Neural cell (in vitro differentiated cells): ENCODE results near the gene PXDN.

ENCODE experiments used
- CTCF ChIP-seq: fragments of 450-650 bp; IDR thresholded peaks from 2 replicates; pipeline ENCODE4 v1.5.1; 2014; ENCODE audit warnings: antibody characterized with exemption, mild to moderate bottlenecking, moderate library complexity; ENCODE audit not compliant: poor library complexity, severe bottlenecking
- EZH2 ChIP-seq: fragments of 200-600, 300-800 bp; shearing (Covaris generic), sonication (generic); IDR thresholded peaks from 2 replicates; pipeline ENCODE4 v1.6.1; 2014; ENCODE audit warnings: antibody characterized with exemption, low read length, borderline replicate concordance, mild to moderate bottlenecking; ENCODE audit not compliant: insufficient read depth, poor library complexity, severe bottlenecking
- POLR2AphosphoS5 ChIP-seq: IDR thresholded peaks from 2 replicates; pipeline ENCODE4 v1.6.1; 2012
- RAD21 ChIP-seq: fragments of 450-650 bp; conservative IDR thresholded peaks from 2 replicates; pipeline ENCODE4 v1.6.1; 2014; ENCODE audit warnings: antibody characterized with exemption, mild to moderate bottlenecking, moderate library complexity
- REST ChIP-seq: IDR thresholded peaks from 2 replicates; pipeline ENCODE4 v1.6.1; 2012; ENCODE audit warnings: borderline replicate concordance
- SMC3 ChIP-seq: fragments of 450-650 bp; conservative IDR thresholded peaks from 2 replicates; pipeline ENCODE4 v1.6.1; 2014; ENCODE audit warnings: antibody characterized with exemption, mild to moderate bottlenecking, moderate library complexity; ENCODE audit not compliant: poor library complexity
- TAF1 ChIP-seq: IDR thresholded peaks from 2 replicates; pipeline ENCODE4 v1.6.1; 2012; ENCODE audit warnings: low read depth

GRCh38 chr2:1696472-1696871 lies 47.8 kb downstream of the PXDN start:
- TF ChIP-seq EZH2 (no peak), CTCF (no peak), POLR2AphosphoS5 (no peak), TAF1 (no peak), RAD21 (no peak), SMC3 (no peak), REST (no peak)
